ENCODE data around the gene GABRB2.
"Not testable (repeated sequence)": the region's sequence is repeated elsewhere in the genome, so short reads cannot be mapped to it uniquely, and the experiment has no call there.

Gene GABRB2

GRCh38 chr5:161546470-161547301 is at the start of gene GABRB2:
Gene GABRB2, minus strand, starts transcription at chr5:161546725. Its CDS starts 82 bp downstream, at chr5:161546643.
- peak; percentile 35 for DNase-seq

GRCh38 chr5:161585798-161586197 is 39.3 kb upstream of the GABRB2 start:
- DNase-seq, result no peak

GRCh38 chr5:161580621-161581020 is 34.1 kb upstream of the GABRB2 start:
- no peak for DNase-seq

- no peak for DNase-seq
Observed at GRCh38 chr5:161572914-161573313, 26.4 kb upstream of the GABRB2 start.

- no peak for DNase-seq
Observed at GRCh38 chr5:161566081-161566480, 19.6 kb upstream of the GABRB2 start.

GRCh38 chr5:161562446-161562845 is 15.9 kb upstream of the GABRB2 start:
- no peak for DNase-seq

- DNase-seq, result no peak
Observed at GRCh38 chr5:161549106-161549505, 2.6 kb upstream of the GABRB2 start.

- no peak for DNase-seq
Observed at GRCh38 chr5:161548487-161549094, 2.1 kb upstream of the GABRB2 start.

- no peak for DNase-seq
Observed at GRCh38 chr5:161547738-161548486, 1.4 kb upstream of the GABRB2 start.

- DNase-seq, result no peak
Observed at GRCh38 chr5:161547406-161547737, 847 bp upstream of the GABRB2 start.

- DNase-seq, result no peak
Observed at GRCh38 chr5:161546095-161546469, 443 bp downstream of the GABRB2 start.

- DNase-seq, result no peak
Observed at GRCh38 chr5:161545344-161546094, 1.0 kb downstream of the GABRB2 start.

- peak; percentile 37 for DNase-seq
Observed at GRCh38 chr5:161544350-161544765, 2.2 kb downstream of the GABRB2 start.

- no peak for DNase-seq
Observed at GRCh38 chr5:161539016-161539415, 7.5 kb downstream of the GABRB2 start.

GRCh38 chr5:161535762-161536161 is 10.8 kb downstream of the GABRB2 start:
- DNase-seq, result no peak

GRCh38 chr5:161530700-161531099 is 15.8 kb downstream of the GABRB2 start:
- no peak for DNase-seq

- DNase-seq, result no peak
Observed at GRCh38 chr5:161513942-161514341, 32.6 kb downstream of the GABRB2 start.

- no peak for DNase-seq
Observed at GRCh38 chr5:161507591-161507990, 38.9 kb downstream of the GABRB2 start.

GRCh38 chr5:161505160-161505559 is 41.4 kb downstream of the GABRB2 start:
- not testable (repeated sequence) for DNase-seq

GRCh38 chr5:161498531-161498930 is 48.0 kb downstream of the GABRB2 start:
- DNase-seq, result no peak

- DNase-seq, result no peak
Observed at GRCh38 chr5:161483721-161484120, 62.8 kb downstream of the GABRB2 start.

- no peak for DNase-seq
Observed at GRCh38 chr5:161481922-161482321, 64.6 kb downstream of the GABRB2 start.

Data from activated CD4-positive, alpha-beta T cell treated with anti-CD3 and anti-CD28 coated beads, Interleukin-2, amount 50 U/mL, for 16 hours (primary cell).